GM12878 (cell line): Measurements from ENCODE around the gene C3orf20. TPM values are rescaled to one million over a fixed set of nuclear protein-coding genes. Genes with fewer than 3 reads are reported as not detected.

Experiments used
- ATAC-seq: fragments of 200-7000 bp; cut with Tn5 transposase; 3 replicates; pipeline ENCODE4 v1.9.1; 2020; ENCODE audit warnings: mild to moderate bottlenecking, moderate library complexity
- BruUV-seq: library from RNA; stranded (reverse); fragments of 400-500 nt; replicated peaks from 2 replicates; lab custom pipeline; 2021; lab: Mats Ljungman, UMichigan
- CTCF ChIA-PET: fragments of 300-600 bp; sonication (Branson Sonifier 250); formaldehyde crosslinking; extraction: SDS; loops from one replicate; lab custom pipeline; 2021; ENCODE audit warnings: inconsistent platforms; lab: Yijun Ruan, JAX
- POLR2A ChIA-PET: fragments of 350-600 bp; formaldehyde crosslinking; extraction: SDS; loops from one replicate; lab custom pipeline; 2021; ENCODE audit warnings: inconsistent platforms; lab: Charles Lee
- RAD21 ChIA-PET: fragments of 300-600 bp; sonication (Branson Sonifier 250); formaldehyde crosslinking; loops from one replicate; lab custom pipeline; 2023; ENCODE audit warnings: antibody characterized with exemption; ENCODE audit not compliant: unreplicated experiment; lab: Charles Lee
- SMC1A ChIA-PET: fragments of 300-600 bp; sonication (Branson Sonifier 250); formaldehyde crosslinking; loops from one replicate; lab custom pipeline; 2023; ENCODE audit not compliant: unreplicated experiment, uncharacterized antibody; lab: Charles Lee
- DNase-seq: peaks from one replicate; pipeline ENCODE4 v3.0.0-alpha.2; 2011; ENCODE audit warnings: low read depth, low spot score
- FAIRE-seq: peaks from 3 replicates; lab custom pipeline; 2011; peaks lifted over from hg19 to GRCh38; lab: Jason Lieb, UNC
- H2AFZ ChIP-seq: 2 replicates; pipeline ENCODE4 v1.6.0; 2011; ENCODE audit warnings: low read depth, low read length, control low read depth; ENCODE audit not compliant: control insufficient read depth
- H3K27ac ChIP-seq: 2 replicates; pipeline ENCODE4 v1.5.1; 2011; ENCODE audit warnings: control low read depth; ENCODE audit not compliant: control insufficient read depth, insufficient read depth
- H3K27me3 ChIP-seq, 2 experiments: replicated peaks in 1 of 2; 2 replicates each; pipeline versions ENCODE4 v1.6.0 to v1.6.1; 2011; ENCODE audit warnings: low read length in 1 of 2; ENCODE audit not compliant: control insufficient read depth in 2 of 2, insufficient read depth in 2 of 2
- H3K36me3 ChIP-seq, 2 experiments: 2 replicates each; pipeline ENCODE4 v1.5.1; 2011; ENCODE audit warnings: low read length in 1 of 2; ENCODE audit not compliant: control insufficient read depth in 2 of 2, insufficient read depth in 2 of 2
- H3K4me1 ChIP-seq: 2 replicates; pipeline ENCODE4 v1.6.1; 2011; ENCODE audit warnings: mild to moderate bottlenecking, low read length, moderate library complexity, mixed read lengths; ENCODE audit not compliant: control insufficient read depth, insufficient read depth
- H3K4me2 ChIP-seq: 2 replicates; pipeline ENCODE4 v1.6.0; 2011; ENCODE audit warnings: control low read depth; ENCODE audit not compliant: control insufficient read depth, insufficient read depth
- H3K4me3 ChIP-seq: fragments of 200-600 bp; sonication (generic); 2 replicates; pipeline ENCODE4 v1.5.1; 2016
- H3K79me2 ChIP-seq: 2 replicates; pipeline ENCODE4 v1.6.0; 2011; ENCODE audit warnings: low read length; ENCODE audit not compliant: control insufficient read depth, insufficient read depth
- H3K9ac ChIP-seq: 2 replicates; pipeline ENCODE4 v1.8.0; 2011; ENCODE audit warnings: low read length, control low read depth, mixed read lengths; ENCODE audit not compliant: control insufficient read depth, insufficient read depth
- H3K9me3 ChIP-seq: replicated peaks from 3 replicates; pipeline ENCODE4 v1.5.1; 2011; ENCODE audit warnings: mild to moderate bottlenecking, low read length; ENCODE audit not compliant: control insufficient read depth, insufficient read depth
- H4K20me1 ChIP-seq: 2 replicates; pipeline ENCODE4 v1.6.0; 2011; ENCODE audit not compliant: control insufficient read depth, insufficient read depth
- CHD2 ChIP-seq: IDR thresholded peaks from 2 replicates; pipeline ENCODE4 v1.6.1; 2011; ENCODE audit warnings: low read depth, low read length, improper control_type of control experiment, borderline replicate concordance
- DPF2 ChIP-seq: fragments of 450-650 bp; IDR thresholded peaks from 2 replicates; pipeline ENCODE4 v1.6.1; 2017; ENCODE audit warnings: mild to moderate bottlenecking
- EZH2 ChIP-seq: IDR thresholded peaks from 2 replicates; pipeline ENCODE4 v1.6.1; 2012; ENCODE audit warnings: low read depth, mild to moderate bottlenecking, control low read depth, inconsistent platforms, low read length, borderline replicate concordance; ENCODE audit not compliant: control insufficient read depth
- FOXK2 ChIP-seq: fragments of 450-650 bp; IDR thresholded peaks from 2 replicates; pipeline ENCODE4 v1.6.1; 2017; ENCODE audit warnings: mild to moderate bottlenecking, moderate library complexity
- RFX5 ChIP-seq: IDR thresholded peaks from 2 replicates; pipeline ENCODE4 v1.6.1; 2011; ENCODE audit warnings: low read depth, low read length, improper control_type of control experiment
- STAT1 ChIP-seq: fragments of 450-650 bp; conservative IDR thresholded peaks from 2 replicates; pipeline ENCODE4 v1.6.1; 2014; ENCODE audit warnings: antibody characterized with exemption, mild to moderate bottlenecking
- SUZ12 ChIP-seq: fragments of 200-600 bp; sonication (generic); IDR thresholded peaks from one replicate; pipeline ENCODE4 v1.6.1; 2018; ENCODE audit warnings: antibody characterized with exemption, mild to moderate bottlenecking; ENCODE audit not compliant: unreplicated experiment
- YBX1 ChIP-seq: fragments of 450-650 bp; IDR thresholded peaks from 2 replicates; pipeline ENCODE4 v1.6.1; 2016; ENCODE audit warnings: antibody characterized with exemption
- ZNF622 ChIP-seq: fragments of 450-650 bp; IDR thresholded peaks from 2 replicates; pipeline ENCODE4 v1.6.1; 2017; ENCODE audit warnings: mild to moderate bottlenecking, inconsistent platforms
- WGBS: methylation state at CpG from one replicate; pipeline ENCODE4 v1.1.6; 2016; ENCODE audit warnings: low lambda C conversion rate; ENCODE audit not compliant: insufficient replicate concordance, insufficient coverage; ENCODE audit errors: missing lambda C conversion rate; 5-methylcytosine and 5-hydroxymethylcytosine counted together
- in situ Hi-C: fragments of 300-500 bp; cut with MboI; formaldehyde crosslinking; loops from 9 replicates; pipeline ENCODE4 v1.14.3; 2018; ENCODE audit warnings: mixed read lengths
- intact Hi-C: fragments of 100-400 bp; cut with micrococcal nuclease; formaldehyde crosslinking; loops from one replicate; pipeline ENCODE4 v1.14.2; 2022; ENCODE audit not compliant: unreplicated experiment
- polyA plus RNA-seq, 11 experiments: library from polyadenylated mRNA; depleted of rRNA in 4 of 11; unstranded in 6 of 11; stranded (reverse) in 5 of 11; fragments of >200 nt; fragmentation: Nextera tagmentation in 4 of 11; fragmentation: Illumina TruSeq in 1 of 11; extraction: Ambion mirVana in 4 of 11; extraction: Trizol in 1 of 11; gene quantifications; 1 replicate in 1 of 11; 2 replicates in 10 of 11; pipeline versions ENCODE4 v1.2.1 to v1.2.3, GENCODE V29; 2011 to 2016; ENCODE audit warnings: inconsistent platforms in 2 of 11, missing spikeins in 2 of 11, low read depth in 1 of 11
- total RNA-seq, 4 experiments: library from RNA; depleted of rRNA in 3 of 4; stranded (reverse); fragments of >200 nt in 3 of 4; fragmentation: Illumina TruSeq in 1 of 4; extraction: Trizol in 1 of 4; gene quantifications; 2 replicates each; pipeline versions ENCODE4 v1.2.1 to v1.2.3, GENCODE V29; 2013 to 2021
- TF ChIP-seq, protein P1 (sequence below): fragments of 450-650 bp; IDR thresholded peaks from 2 replicates; pipeline ENCODE4 v1.6.1; 2017; ENCODE audit warnings: borderline replicate concordance
- TF ChIP-seq, protein P2 (sequence below): fragments of 450-650 bp; IDR thresholded peaks from 2 replicates; pipeline ENCODE4 v1.6.1; 2017; ENCODE audit warnings: mild to moderate bottlenecking

The C3orf20 gene
- total and polyA plus RNA-seq, 10 of the 15 experiments (the other 5 are each of a cell fraction or from before 2014, with no cell fraction given) = 0.05 to 2.9 (median 1.0) TPM

DNA sequence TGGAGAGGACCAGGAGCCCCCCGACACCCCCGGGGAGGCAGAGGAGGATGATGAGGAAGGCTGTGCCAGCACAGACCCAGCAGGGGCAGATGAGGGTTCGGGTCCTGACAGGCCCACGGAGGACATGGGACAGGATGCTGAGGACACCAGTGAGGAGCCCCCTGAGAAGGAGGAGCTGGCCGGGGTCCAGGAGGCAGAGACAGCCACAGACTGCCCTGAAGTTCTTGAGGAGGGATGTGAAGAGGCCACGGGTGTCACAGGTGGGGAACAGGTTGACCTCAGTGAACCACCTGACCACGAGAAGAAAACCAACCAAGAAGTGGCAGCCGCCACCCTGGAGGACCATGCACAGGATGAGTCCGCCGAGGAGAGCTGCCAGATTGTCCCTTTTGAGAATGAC lies 144.7 kb downstream of the C3orf20 start:
- FAIRE-seq = no peak
- intact Hi-C loops = no loop called here

More for the DNA sequence above, 144.7 kb downstream of the C3orf20 start:
- Histone ChIP-seq H3K4me1 (no peaks in the 10 kb centered on the region), H3K79me2 (no peaks in the 10 kb centered on the region), H4K20me1 (no peaks in the 10 kb centered on the region), H3K27me3 (peaks cover 0 to 4% of the 10 kb centered on the region in 2 experiments; a peak in 2 of 4 replicates), H3K9me3 (no peaks in the 10 kb centered on the region), H3K4me2 (no peak overlapping the region), H2AFZ (no peak overlapping the region), H3K27ac (no peak overlapping the region), H3K9ac (no peak overlapping the region), H3K36me3 (no peaks in the 10 kb centered on the region), H3K4me3 (no peak overlapping the region)
- WGBS = 14% methylated on average over 10 of the region's 10 CpGs
- DNase-seq (no peak), ATAC-seq (no peak)
- POLR2A ChIA-PET = no interaction called here
- CTCF ChIA-PET = no interaction called here
- SMC1A ChIA-PET = no interaction called here
- in situ Hi-C loops = no loop called here
- no TSS peak for BruUV-seq
- TF ChIP-seq DPF2 (no peak), RFX5 (no peak), ZNF622 (no peak), CHD2 (no peak), EZH2 (no peak), FOXK2 (no peak), STAT1 (no peak), SUZ12 (no peak), YBX1 (no peak)
- TF ChIP-seq, protein P1, sequence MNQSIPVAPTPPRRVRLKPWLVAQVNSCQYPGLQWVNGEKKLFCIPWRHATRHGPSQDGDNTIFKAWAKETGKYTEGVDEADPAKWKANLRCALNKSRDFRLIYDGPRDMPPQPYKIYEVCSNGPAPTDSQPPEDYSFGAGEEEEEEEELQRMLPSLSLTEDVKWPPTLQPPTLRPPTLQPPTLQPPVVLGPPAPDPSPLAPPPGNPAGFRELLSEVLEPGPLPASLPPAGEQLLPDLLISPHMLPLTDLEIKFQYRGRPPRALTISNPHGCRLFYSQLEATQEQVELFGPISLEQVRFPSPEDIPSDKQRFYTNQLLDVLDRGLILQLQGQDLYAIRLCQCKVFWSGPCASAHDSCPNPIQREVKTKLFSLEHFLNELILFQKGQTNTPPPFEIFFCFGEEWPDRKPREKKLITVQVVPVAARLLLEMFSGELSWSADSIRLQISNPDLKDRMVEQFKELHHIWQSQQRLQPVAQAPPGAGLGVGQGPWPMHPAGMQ = no peak
- TF ChIP-seq, protein P2, sequence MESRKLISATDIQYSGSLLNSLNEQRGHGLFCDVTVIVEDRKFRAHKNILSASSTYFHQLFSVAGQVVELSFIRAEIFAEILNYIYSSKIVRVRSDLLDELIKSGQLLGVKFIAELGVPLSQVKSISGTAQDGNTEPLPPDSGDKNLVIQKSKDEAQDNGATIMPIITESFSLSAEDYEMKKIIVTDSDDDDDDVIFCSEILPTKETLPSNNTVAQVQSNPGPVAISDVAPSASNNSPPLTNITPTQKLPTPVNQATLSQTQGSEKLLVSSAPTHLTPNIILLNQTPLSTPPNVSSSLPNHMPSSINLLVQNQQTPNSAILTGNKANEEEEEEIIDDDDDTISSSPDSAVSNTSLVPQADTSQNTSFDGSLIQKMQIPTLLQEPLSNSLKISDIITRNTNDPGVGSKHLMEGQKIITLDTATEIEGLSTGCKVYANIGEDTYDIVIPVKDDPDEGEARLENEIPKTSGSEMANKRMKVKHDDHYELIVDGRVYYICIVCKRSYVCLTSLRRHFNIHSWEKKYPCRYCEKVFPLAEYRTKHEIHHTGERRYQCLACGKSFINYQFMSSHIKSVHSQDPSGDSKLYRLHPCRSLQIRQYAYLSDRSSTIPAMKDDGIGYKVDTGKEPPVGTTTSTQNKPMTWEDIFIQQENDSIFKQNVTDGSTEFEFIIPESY = no peak
- RAD21 ChIA-PET = no interaction called here
